Breast epithelium (tissue), 3 donors: ENCODE data around the gene HOPX.

Source experiments
- POLR2AphosphoS5 ChIP-seq, 3 donors: sonication (generic); formaldehyde crosslinking; IDR thresholded peaks; one replicate each; pipeline ENCODE4 v1.6.1; 2017; ENCODE audit warnings: antibody characterized with exemption in 3 of 3
- TF ChIP-seq, protein P1 (sequence below), 3 donors: fragments of 450-650 bp; IDR thresholded peaks; one replicate each; pipeline ENCODE4 v1.5.1; 2016 to 2017; ENCODE audit warnings: antibody characterized with exemption in 3 of 3, mild to moderate bottlenecking in 3 of 3, moderate library complexity in 3 of 3

DNA sequence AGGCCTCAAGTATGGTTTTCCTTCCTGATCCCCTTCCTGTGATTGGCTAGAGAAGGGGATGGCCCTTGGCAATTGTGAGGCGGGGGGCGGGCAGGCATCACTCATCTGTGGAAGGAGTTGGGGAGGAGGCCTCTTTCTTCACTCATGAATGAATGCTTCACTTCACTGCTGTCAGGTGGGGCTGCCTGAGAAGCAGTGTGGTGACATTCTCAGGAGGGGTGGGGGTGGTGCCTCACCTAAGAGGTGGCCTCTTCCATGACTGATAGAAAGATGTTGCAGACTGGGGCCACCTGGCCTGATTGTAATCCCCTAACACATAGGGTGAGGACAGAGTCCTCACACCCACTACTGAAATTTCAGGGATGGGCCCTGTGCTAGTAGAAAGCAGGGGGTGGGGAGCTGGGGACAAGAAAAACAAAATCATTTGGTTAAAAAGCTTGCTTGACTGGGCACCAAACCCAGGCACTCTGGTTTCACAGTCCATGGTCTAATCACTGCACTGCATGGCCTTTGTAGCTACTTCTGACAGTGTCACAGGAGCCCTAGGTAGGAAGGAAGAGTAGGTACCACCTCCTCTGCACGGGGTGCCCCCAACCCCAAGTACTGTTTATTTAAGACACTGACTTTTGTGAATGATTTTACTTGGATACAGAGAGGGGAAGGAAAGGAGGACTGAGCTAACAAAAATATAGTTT lies 5.6 kb upstream of the HOPX start:
- TF ChIP-seq, protein P1, sequence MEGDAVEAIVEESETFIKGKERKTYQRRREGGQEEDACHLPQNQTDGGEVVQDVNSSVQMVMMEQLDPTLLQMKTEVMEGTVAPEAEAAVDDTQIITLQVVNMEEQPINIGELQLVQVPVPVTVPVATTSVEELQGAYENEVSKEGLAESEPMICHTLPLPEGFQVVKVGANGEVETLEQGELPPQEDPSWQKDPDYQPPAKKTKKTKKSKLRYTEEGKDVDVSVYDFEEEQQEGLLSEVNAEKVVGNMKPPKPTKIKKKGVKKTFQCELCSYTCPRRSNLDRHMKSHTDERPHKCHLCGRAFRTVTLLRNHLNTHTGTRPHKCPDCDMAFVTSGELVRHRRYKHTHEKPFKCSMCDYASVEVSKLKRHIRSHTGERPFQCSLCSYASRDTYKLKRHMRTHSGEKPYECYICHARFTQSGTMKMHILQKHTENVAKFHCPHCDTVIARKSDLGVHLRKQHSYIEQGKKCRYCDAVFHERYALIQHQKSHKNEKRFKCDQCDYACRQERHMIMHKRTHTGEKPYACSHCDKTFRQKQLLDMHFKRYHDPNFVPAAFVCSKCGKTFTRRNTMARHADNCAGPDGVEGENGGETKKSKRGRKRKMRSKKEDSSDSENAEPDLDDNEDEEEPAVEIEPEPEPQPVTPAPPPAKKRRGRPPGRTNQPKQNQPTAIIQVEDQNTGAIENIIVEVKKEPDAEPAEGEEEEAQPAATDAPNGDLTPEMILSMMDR (IDR thresholded peaks at IDR 0.05) = no peak
- no peak for TF ChIP-seq POLR2AphosphoS5 (IDR thresholded peaks at IDR 0.05)
